ENCODE results near the gene F2RL1. TPM values are rescaled to one million over a fixed set of nuclear protein-coding genes. Genes with fewer than 3 reads are reported as not detected.

The F2RL1 gene
- total and polyA plus RNA-seq, 2 of the 8 experiments (the other 6 are each of a cell fraction or from before 2014, with no cell fraction given): 23.2 to 26.6 TPM

DNA sequence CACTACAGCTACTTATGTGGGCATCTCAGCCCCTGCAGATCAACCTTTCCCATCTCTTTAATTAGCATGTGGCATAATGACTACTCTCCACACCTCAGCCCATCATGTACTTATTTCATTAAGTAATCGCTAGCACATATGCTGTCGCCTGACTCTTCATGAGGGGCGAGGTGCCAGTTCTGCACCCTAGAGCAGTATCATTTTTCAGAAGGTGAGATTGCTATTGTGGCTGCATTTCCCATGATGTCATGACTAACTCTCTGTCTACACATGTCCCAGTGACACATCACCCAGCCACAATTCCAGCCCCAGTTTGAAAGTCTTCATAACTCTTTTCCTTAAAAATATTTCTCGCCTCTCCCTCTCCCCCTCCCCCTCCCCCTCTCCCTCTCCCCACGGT is 7.6 kb upstream of the F2RL1 start:
- 89 to 100% methylated on average over 2 to 3 of the region's 5 CpGs for WGBS, 2 experiments (ENCODE audit: extremely low coverage in 1 of 2, insufficient coverage in 1 of 2, insufficient read length in 1 of 2, insufficient replicate concordance in 2 of 2, low coverage in 1 of 2, low lambda C conversion rate in 2 of 2, missing lambda C conversion rate in 1 of 2)
- H4K20me1 ChIP-seq (replicated peaks in 1 of 2; ENCODE audit: control insufficient read depth in 1 of 2, insufficient read depth in 2 of 2, low read length in 2 of 2): no peaks in the 10 kb centered on the region
- no peak overlapping the region for H3K9ac ChIP-seq (replicated peaks in 1 of 4; ENCODE audit: extremely low read depth in 1 of 4, low read depth in 3 of 4, low read length in 3 of 4)
- H3K36me3 ChIP-seq (ENCODE audit: control insufficient read depth in 2 of 4, insufficient read depth in 4 of 4, low read length in 3 of 4): peaks cover 0 to 4% (median 0%) of the 10 kb centered on the region in 4 experiments; a peak in 1 of 8 replicates
- TF ChIP-seq CBX8 (IDR thresholded peaks at IDR 0.05; ENCODE audit: borderline replicate concordance, low read depth, low read length): no peak
- TF ChIP-seq NRF1 (IDR thresholded peaks at IDR 0.05; ENCODE audit: low read depth, low read length): no peak
- no peak for TF ChIP-seq HDAC6 (IDR thresholded peaks at IDR 0.05; ENCODE audit: low read depth, low read length)
- TF ChIP-seq SAP30 (IDR thresholded peaks at IDR 0.05; ENCODE audit: insufficient read depth, insufficient replicate concordance, low read length): no peak
- TF ChIP-seq NANOG (IDR thresholded peaks at IDR 0.05; ENCODE audit: insufficient read depth, low read depth, low read length, poor library complexity, severe bottlenecking): no peak
- TF ChIP-seq SIRT6 (IDR thresholded peaks at IDR 0.05; ENCODE audit: low read length): no peak
- no peak for TF ChIP-seq CBX5 (IDR thresholded peaks at IDR 0.05; ENCODE audit: low read depth, low read length)
- no peak for TF ChIP-seq POU5F1 (IDR thresholded peaks at IDR 0.05; ENCODE audit: low read depth, low read length)
- no peak for TF ChIP-seq GTF2F1 (IDR thresholded peaks at IDR 0.05; ENCODE audit: borderline replicate concordance, low read depth, low read length)
- no peak for TF ChIP-seq PHF8 (conservative IDR thresholded peaks at IDR 0.05; ENCODE audit: low read depth, low read length)
- TF ChIP-seq, protein P1, sequence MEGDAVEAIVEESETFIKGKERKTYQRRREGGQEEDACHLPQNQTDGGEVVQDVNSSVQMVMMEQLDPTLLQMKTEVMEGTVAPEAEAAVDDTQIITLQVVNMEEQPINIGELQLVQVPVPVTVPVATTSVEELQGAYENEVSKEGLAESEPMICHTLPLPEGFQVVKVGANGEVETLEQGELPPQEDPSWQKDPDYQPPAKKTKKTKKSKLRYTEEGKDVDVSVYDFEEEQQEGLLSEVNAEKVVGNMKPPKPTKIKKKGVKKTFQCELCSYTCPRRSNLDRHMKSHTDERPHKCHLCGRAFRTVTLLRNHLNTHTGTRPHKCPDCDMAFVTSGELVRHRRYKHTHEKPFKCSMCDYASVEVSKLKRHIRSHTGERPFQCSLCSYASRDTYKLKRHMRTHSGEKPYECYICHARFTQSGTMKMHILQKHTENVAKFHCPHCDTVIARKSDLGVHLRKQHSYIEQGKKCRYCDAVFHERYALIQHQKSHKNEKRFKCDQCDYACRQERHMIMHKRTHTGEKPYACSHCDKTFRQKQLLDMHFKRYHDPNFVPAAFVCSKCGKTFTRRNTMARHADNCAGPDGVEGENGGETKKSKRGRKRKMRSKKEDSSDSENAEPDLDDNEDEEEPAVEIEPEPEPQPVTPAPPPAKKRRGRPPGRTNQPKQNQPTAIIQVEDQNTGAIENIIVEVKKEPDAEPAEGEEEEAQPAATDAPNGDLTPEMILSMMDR (IDR thresholded peaks at IDR 0.05; ENCODE audit: control extremely low read depth in 1 of 3, insufficient read depth in 1 of 3, low read depth in 1 of 3, low read length in 3 of 3): no peak
- H2BK15ac ChIP-seq (ENCODE audit: low read length): 0 out of 2 replicates have a peak overlapping the region, but pooled peaks have one; percentile 40
- H2AFZ ChIP-seq (ENCODE audit: low read length): no peak overlapping the region
- no peak overlapping the region for H2AK5ac ChIP-seq (ENCODE audit: low read depth, low read length)
- no peak overlapping the region for H3K27ac ChIP-seq (ENCODE audit: low read depth, low read length)
- H2BK12ac ChIP-seq (ENCODE audit: low read depth, low read length): 0 out of 2 replicates have a peak overlapping the region, but pooled peaks have one; percentile 27
- no peaks in the 10 kb centered on the region for H3K79me1 ChIP-seq (ENCODE audit: low read depth, low read length)
- no peak overlapping the region for H2BK120ac ChIP-seq (replicated peaks; ENCODE audit: low read depth, low read length)
- no peak for DNase-seq (ENCODE audit: low read depth in 1 of 2, low spot score in 2 of 2)
- H4K5ac ChIP-seq (ENCODE audit: insufficient read length, low read depth, low read length): no peak overlapping the region
- H3K4me2 ChIP-seq (ENCODE audit: insufficient read depth in 1 of 2, low read depth in 2 of 2, low read length in 2 of 2): no peak overlapping the region
- H3K9me3 ChIP-seq (ENCODE audit: insufficient read depth in 2 of 2, low read depth in 1 of 2, low read length in 1 of 2): peaks cover 3 to 17% of the 10 kb centered on the region in 2 experiments; a peak in 3 of 4 replicates
- no peak overlapping the region for H3K56ac ChIP-seq (replicated peaks; ENCODE audit: insufficient read length, low read depth, low read length)
- no peak overlapping the region for H3K23ac ChIP-seq (ENCODE audit: insufficient read length)
- no peak overlapping the region for H3K18ac ChIP-seq (ENCODE audit: extremely low read depth, low read length)
- H2BK5ac ChIP-seq (ENCODE audit: low read depth, low read length): no peak overlapping the region
- FAIRE-seq: no peak
- CTCF ChIA-PET (ENCODE audit: partially characterized antibody): interaction anchor here (1.7 kb wide), 1 partner anchor 36 kb away, joined by 8 read pairs; no protein-coding TSS in a partner anchor
- no peak overlapping the region for H3K14ac ChIP-seq (ENCODE audit: insufficient read length)
- POLR2A ChIA-PET (ENCODE audit: partially characterized antibody): interaction anchor here (11.5 kb wide), 1 partner anchor 7 kb away, joined by 131 read pairs; the partner anchor contains the start of gene F2RL1
- no peaks in the 10 kb centered on the region for H3K79me2 ChIP-seq (ENCODE audit: control insufficient read depth in 1 of 2, insufficient read depth in 2 of 2, low read length in 2 of 2)
- H3K4me3 ChIP-seq (ENCODE audit: extremely low read depth in 1 of 4, insufficient read depth in 2 of 4, low read depth in 3 of 4, low read length in 4 of 4): no peak overlapping the region; a peak in 1 of 8 replicates
- no peak overlapping the region for H3K4ac ChIP-seq (replicated peaks; ENCODE audit: insufficient read length, low read depth, low read length)
- H3K4me1 ChIP-seq (replicated peaks in 1 of 4; ENCODE audit: control insufficient read depth in 3 of 4, insufficient read depth in 4 of 4, low read length in 3 of 4): peaks cover 4 to 16% (median 13%) of the 10 kb centered on the region in 4 experiments; a peak in 5 of 7 replicates
- H3K23me2 ChIP-seq (ENCODE audit: low read depth, low read length): peaks cover 3% of the 10 kb centered on the region; the same call in 1 of the 2 replicates
- H4K91ac ChIP-seq (replicated peaks; ENCODE audit: insufficient read length, low read length): no peak overlapping the region
- H2BK20ac ChIP-seq (ENCODE audit: low read length): 0 out of 2 replicates have a peak overlapping the region, but pooled peaks have one; percentile 89
- H3K27me3 ChIP-seq (replicated peaks in 1 of 4; ENCODE audit: control insufficient read depth in 3 of 4, extremely low read depth in 1 of 4, insufficient read depth in 3 of 4, low read length in 3 of 4): no peaks in the 10 kb centered on the region
- H4K8ac ChIP-seq (ENCODE audit: extremely low read depth, insufficient read depth, low read length): no peak overlapping the region
